ENCODE results near the gene RUNX2.

GRCh38 chr6:45607798-45608197 lies 279.7 kb downstream of the RUNX2 start:
- TF ChIP-seq CTCF (conservative IDR thresholded peaks at IDR 0.05; ENCODE audit: low read depth in 2 of 2) (no peak), EZH2phosphoT487 (IDR thresholded peaks at IDR 0.05; ENCODE audit: unreplicated experiment) (no peak), POLR2AphosphoS5 (IDR thresholded peaks at IDR 0.05; ENCODE audit: low read depth) (no peak), EZH2 (IDR thresholded peaks at IDR 0.05; ENCODE audit: low read depth, unreplicated experiment) (no peak), STAT1 (IDR thresholded peaks at IDR 0.05; ENCODE audit: unreplicated experiment) (no peak), ETS1 (IDR thresholded peaks at IDR 0.05) (no peak), REST (IDR thresholded peaks at IDR 0.05; ENCODE audit: unreplicated experiment) (no peak), JUNB (IDR thresholded peaks at IDR 0.05; ENCODE audit: unreplicated experiment) (no peak), NANOG (IDR thresholded peaks at IDR 0.05; ENCODE audit: borderline replicate concordance) (no peak), ZNF114 (CRISPR knock-in tag; IDR thresholded peaks at IDR 0.05) (no peak)
